GM21825 (cell line): ENCODE measurements around the gene MMP14.
A peak's percentile ranks its signal among the peaks of the same experiment; 100 is the strongest.
"Not testable (repeated sequence)": the region's sequence is repeated elsewhere in the genome, so short reads cannot be mapped to it uniquely, and the experiment has no call there.

Experiments
- ATAC-seq: cut with Tn5 transposase; IDR thresholded peaks from one replicate; pipeline ENCODE4 v1.9.1; 2021; ENCODE audit warnings: mild to moderate bottlenecking, moderate library complexity; ENCODE audit not compliant: unreplicated experiment

The MMP14 gene

DNA sequence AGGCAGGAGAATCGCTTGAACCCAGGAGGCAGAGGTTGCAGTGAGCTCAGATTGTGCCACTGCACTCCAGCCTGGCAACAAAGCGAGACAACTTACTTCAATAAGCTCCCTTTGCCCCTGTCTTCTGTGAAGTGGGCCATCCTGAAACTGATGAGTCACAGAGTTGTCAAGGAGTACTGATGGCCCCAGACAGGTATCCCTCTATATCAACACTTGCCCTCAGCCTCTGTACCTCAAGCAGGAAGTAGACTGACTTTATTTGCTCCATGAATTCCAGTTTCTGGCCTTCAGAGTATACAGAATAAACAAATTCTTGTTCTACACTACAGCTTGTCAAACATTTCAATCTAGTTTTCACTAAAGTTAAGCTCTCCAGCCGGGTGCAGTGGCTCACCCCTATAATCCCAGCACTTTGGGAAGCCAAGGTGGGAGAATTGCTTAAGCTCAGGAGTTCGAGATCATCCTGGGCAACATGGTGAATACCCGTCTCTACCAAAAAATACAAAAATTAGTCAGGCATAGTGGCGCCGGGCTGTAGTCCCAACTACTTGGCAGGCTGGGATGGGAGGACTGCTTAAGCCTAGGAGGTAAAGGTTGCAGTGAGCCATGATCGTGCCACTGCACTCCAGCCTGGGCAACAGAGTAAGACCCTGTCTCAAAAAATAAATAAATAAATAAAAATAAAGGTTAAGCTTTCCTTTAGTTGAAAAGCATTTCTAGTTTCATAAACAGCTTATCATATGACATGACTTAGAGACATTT, 18.8 kb downstream of the MMP14 start:
- ATAC-seq, result no peak

DNA sequence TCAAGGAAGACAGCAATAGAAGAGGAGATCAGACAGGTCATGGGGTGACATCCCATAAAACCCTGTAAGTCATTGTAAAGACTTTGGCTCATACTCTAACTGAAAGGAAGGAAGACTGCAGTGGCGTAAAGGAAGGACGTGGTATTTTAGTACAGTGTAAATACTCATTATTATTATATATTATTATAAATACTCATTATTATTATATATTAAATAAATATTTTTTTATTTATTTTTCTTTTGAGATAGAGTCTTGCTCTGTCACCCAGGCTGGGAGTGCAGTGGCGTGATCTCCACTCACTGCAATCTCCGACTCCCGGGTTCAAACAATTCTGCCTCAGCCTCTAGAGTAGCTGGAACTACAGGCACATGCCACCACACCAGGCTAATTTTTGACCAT, 20.0 kb downstream of the MMP14 start:
- no peak for ATAC-seq

DNA sequence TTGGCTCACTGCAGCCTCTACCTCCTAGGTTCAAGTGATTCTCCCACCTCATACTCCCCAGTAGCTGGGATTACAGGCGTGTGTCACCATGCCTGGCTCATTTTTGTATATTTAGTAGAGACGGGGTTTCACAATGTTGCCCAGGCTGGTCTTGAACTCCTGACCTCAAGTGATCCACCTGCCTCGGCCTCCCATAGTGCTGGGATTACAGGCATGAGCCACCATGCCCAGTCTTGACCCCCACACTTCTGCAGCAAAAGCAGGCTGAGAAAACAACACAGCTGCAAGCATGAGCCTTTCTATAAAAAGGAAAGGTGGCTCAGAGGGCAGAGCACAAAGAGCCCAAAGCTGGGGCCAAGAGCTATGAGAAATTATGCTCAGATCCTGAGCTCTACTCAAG, 24.0 kb downstream of the MMP14 start:
- ATAC-seq, result not testable (repeated sequence)

DNA sequence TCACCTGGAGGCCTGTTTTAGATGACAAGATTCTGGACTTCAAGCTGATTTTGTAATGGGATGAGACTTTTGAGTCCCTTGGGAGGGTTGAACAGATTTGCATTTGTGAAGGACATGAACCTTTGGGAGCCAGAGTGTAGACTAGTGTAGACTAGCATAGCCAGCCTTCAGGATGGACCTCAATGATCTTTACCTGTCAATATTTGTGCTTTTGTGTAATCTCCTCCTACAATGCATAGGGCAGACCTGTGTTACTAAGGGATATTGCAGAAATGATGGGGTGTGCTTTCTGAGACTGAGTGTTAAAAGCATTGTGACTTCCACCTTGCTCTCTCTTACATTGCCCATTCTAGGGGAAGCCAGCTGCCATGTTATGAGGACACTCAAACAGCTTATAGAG, 25.3 kb downstream of the MMP14 start:
- ATAC-seq, result no peak

DNA sequence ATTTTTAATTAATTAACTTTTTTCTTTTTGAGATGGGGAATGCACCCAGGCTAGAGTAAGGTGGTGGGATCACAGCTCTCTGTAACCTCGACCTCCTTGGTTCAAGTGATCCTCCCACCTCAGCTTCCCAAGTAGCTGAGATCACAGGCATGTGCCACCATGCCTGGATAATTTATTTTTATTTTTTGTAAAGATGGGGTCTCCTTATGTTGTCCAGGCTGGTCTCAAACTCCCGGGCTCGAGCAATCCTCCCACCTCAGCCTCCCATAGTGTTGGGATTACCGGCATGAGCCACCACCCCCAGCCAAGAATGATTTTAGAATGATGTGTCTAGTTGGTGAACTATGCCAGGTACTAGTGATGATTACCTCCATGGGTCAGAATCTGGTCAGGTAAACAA, 28.6 kb downstream of the MMP14 start:
- no peak for ATAC-seq

DNA sequence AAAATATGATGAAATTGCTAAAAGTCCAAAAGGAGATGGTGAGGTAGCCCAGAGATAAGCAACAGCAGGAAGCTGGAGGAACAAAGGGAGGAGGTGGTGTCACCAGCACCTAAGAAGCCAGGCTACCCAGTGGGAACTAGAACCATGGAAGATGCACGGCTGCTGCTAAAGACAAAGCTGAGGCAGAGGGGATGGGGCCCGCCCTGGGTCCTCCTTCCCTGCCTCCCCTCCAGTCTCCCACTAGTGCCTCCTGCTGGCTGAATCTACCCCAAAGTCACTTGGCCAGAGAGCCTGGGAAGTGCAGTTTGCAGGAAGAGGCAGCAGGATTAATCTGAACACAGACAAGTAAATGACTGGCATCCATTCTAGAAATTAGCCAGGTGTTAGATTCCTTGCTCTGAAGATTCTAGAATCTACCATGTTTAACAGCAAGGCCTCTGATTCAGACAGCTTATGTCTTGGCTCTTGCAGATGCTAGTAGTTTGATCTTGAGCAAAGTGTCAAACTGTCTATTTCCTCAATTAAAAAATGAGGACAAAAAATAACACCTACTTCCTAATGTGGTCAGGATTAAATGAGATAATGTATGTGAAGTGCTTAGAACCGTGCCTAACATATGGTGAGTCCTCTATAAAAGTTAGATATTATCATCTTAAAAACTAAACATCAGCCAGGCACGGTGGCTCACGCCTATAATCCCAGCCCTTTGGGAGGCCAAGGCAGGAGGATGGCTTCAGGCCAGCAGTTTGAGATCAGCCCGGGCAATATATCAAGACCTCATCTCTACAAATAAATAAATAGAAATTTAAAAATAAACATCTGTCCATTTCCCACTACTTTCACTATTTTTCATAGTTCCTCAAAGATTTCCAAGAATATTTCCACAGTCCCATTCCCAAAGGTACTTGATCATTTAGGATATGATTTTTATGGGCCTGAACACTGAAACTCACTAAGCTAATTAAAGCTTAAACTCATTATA, 29.3 kb downstream of the MMP14 start:
- ATAC-seq, result no peak

DNA sequence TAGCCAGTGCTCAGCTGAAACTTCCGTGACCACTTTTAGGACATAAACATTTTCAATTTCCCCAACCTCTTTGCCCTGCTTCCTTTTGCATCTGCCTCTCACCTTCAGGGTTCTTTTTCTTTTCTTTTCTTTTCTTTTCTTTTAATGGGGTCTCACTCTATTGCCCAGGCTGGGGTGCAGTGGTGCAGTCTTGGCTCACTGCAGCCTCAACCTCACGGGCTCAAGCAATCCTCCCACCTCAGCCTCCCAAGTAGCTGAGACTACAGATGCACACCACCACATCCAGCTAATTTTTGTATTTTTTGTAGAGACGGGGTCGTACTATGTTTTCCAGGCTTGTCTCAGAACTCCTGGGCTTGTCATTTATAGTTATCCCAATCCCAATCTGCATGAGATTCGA, 30.5 kb downstream of the MMP14 start:
- no peak for ATAC-seq

DNA sequence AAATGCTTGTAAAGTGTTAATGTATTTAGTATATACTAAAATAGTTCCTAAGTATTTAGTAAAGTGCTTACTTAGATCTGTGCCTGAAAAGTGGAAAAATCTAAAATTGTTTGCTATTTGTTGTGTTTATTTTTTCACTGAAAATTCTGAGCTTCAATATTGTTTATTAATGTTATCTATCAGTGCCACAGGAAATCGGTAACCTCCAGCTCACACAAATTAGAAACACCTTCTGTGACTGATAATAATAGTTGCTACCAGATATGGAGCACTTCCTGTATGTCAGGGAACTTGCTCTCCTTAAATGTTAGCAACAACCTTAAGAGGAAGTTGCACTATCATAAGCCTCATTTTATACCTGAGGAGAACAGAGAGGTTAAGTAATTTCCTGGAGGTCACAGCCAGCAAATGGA, 34.4 kb downstream of the MMP14 start:
- ATAC-seq, result peak; percentile 35

DNA sequence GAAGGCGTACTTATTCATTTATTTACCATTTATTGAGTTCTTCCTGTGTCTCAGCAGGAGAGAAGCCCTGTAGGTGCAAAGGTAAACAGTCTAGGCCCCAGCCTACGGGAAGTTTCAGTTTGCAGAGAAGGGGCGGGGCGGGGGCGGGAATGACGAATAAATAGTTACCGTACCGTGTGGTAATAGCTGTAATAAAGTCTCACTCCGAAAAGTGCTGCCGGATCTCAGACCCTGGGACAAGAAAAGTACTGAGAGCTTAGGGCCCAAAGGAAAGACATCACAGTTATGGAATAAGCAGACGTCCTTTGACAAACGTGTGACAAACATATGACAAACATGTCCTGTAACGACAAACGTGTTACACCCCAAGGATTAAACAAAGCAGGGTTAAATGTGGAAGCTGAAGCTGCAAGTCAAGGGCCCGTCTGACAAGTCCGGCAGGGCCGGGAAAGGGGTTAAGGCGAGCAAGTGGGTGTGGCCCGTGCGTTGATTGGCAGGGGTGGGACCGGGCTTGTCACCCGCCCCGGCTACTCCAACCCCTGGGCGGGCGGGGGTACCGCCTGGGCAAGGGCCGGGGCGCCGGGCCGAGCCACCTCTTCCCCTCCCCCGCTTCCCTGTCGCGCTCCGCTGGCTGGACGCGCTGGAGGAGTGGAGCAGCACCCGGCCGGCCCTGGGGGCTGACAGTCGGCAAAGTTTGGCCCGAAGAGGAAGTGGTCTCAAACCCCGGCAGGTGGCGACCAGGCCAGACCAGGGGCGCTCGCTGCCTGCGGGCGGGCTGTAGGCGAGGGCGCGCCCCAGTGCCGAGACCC, 35.0 kb downstream of the MMP14 start, which contains the start of gene LRP10:
Gene LRP10 (plus strand): TSS at position 517 of the 809 bp plus-strand sequence. CDS start 564 bp downstream, outside the sequence.
- ATAC-seq, result peak; percentile 78

DNA sequence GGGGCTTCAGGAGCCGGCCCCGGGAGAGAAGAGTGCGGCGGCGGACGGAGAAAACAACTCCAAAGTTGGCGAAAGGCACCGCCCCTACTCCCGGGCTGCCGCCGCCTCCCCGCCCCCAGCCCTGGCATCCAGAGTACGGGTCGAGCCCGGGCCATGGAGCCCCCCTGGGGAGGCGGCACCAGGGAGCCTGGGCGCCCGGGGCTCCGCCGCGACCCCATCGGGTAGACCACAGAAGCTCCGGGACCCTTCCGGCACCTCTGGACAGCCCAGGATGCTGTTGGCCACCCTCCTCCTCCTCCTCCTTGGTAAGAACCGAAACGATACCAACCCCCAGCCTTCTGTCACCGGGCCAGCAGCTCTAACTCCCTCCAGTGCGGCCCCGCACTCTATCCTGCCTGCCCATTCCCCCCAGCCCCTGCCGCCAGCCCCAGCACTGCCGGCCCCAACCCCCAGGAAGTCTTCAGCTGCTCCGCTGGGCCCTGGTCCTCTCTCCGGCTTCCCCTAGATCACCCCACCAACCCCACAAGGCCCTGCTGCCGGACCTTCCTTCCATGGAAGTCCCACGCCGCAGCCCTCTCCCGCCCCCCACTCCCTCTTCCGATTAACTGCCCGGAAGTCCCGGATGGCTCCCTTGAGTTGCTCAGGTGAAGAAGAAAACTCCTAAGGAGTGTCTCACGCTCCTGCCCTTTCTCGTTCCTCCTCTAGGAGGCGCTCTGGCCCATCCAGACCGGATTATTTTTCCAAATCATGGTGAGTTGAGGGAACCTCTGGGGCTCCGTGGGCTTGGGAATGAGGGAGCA, 35.8 kb downstream of the MMP14 start:
- peak; percentile 27 for ATAC-seq

DNA sequence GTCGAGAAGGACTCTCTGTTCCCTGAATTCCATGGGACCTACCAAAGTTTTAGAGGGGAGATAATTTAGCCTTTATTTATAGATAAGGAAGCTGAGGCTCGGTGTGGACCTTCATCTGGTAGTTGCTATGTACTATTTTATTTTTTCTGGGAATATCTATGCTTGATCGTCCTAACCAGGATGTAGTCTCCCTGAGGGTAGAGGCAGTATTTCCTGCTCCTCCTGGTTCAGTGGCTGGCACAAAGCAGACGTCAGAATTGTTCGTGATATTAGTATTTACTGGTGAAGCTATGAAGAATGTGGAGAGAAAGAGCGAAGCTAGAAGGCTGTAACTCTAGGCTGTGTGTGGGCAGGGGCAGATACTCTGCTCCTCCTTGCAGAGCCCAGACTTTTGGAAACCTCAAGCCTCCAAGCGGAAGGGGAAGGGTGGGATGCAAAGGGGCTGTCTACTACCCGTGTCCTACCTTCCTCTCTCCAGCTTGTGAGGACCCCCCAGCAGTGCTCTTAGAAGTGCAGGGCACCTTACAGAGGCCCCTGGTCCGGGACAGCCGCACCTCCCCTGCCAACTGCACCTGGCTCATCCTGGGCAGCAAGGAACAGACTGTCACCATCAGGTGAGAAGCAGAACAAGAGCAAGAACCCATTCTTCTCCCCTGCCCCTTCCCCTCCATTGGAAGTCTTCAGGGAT, 36.6 kb downstream of the MMP14 start:
- no peak for ATAC-seq

DNA sequence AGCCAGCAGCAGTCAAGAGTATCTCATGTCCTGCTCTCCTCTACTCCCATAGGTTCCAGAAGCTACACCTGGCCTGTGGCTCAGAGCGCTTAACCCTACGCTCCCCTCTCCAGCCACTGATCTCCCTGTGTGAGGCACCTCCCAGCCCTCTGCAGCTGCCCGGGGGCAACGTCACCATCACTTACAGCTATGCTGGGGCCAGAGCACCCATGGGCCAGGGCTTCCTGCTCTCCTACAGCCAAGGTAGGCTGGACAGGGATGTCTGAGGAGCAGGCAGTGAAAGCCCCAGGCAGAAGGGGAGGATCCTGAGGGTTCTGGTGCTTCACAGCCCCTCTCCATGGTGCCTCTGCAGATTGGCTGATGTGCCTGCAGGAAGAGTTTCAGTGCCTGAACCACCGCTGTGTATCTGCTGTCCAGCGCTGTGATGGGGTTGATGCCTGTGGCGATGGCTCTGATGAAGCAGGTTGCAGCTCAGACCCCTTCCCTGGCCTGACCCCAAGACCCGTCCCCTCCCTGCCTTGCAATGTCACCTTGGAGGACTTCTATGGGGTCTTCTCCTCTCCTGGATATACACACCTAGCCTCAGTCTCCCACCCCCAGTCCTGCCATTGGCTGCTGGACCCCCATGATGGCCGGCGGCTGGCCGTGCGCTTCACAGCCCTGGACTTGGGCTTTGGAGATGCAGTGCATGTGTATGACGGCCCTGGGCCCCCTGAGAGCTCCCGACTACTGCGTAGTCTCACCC, 38.8 kb downstream of the MMP14 start:
- ATAC-seq, result no peak

DNA sequence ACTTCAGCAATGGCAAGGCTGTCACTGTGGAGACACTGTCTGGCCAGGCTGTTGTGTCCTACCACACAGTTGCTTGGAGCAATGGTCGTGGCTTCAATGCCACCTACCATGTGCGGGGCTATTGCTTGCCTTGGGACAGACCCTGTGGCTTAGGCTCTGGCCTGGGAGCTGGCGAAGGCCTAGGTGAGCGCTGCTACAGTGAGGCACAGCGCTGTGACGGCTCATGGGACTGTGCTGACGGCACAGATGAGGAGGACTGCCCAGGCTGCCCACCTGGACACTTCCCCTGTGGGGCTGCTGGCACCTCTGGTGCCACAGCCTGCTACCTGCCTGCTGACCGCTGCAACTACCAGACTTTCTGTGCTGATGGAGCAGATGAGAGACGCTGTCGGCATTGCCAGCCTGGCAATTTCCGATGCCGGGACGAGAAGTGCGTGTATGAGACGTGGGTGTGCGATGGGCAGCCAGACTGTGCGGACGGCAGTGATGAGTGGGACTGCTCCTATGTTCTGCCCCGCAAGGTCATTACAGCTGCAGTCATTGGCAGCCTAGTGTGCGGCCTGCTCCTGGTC, 39.4 kb downstream of the MMP14 start:
- no peak for ATAC-seq

DNA sequence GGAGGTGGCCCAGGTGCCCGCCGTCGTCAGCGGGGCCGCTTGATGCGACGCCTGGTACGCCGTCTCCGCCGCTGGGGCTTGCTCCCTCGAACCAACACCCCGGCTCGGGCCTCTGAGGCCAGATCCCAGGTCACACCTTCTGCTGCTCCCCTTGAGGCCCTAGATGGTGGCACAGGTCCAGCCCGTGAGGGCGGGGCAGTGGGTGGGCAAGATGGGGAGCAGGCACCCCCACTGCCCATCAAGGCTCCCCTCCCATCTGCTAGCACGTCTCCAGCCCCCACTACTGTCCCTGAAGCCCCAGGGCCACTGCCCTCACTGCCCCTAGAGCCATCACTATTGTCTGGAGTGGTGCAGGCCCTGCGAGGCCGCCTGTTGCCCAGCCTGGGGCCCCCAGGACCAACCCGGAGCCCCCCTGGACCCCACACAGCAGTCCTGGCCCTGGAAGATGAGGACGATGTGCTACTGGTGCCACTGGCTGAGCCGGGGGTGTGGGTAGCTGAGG, 40.7 kb downstream of the MMP14 start:
- no peak for ATAC-seq

DNA sequence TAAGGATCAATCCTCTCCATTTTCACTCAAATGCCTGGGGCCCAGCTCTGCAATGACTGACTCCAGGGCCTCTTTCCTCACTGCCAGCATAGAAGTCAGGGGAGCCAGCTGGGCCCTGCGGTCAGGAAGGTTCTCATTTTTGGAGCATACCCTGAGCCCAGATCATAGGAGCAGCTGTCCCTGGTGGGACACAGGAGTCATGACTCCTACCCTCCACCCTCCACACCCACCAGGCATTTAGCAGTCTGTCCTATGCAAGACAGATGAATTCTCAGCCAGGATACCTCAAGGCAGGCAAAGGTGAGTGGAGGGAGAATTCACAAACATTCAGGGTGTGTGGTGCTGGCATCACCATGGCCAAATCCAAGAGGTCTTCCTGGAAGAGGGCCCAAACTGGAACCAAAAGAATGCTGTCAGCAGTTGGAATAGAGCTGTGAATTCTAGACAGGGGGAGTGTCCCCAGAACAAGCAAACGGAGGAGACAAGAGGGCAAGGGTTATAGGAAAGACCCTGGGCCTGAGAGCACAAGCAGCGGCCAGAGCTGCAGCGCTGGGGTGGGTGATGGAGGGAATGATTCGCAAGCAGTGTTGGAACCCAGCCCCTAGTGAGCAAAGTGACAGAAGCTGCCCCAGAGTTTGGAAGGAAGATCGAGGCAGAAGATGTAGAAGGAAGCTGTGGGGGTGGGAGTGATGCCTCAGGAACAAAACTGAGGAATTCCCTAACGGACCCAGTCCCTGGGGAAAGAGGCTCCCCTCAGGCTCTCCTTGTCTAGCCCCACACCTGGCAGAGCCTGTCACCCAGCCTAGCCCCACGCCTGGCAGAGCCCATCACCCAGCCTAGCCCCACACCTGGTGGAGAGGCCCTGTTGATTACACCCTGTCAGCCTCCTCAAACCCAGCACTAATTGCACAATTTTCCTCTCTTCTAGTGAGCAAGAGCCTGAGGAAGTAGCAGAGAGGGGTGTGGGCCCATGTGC, 42.2 kb downstream of the MMP14 start:
- no peak for ATAC-seq

DNA sequence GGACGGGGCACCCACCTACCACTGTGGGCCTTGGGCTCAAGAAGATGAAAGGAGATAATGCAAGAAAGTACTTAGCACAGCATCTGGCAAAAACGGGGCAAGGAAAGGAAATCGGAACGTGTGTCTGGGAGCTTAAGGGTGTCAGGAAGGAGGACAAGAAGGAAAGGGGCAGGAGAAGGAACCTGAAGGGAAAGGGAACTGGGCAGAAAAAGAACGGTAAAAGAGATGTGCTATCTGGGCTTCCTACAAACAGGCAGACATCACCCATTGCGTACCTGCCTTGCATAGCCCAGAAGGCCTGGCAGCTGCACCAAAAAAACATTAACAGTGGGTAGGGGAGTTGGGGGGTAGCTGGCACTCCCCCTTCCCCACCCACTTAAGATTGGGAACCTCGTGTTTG, 45.7 kb downstream of the MMP14 start:
- ATAC-seq, result no peak

DNA sequence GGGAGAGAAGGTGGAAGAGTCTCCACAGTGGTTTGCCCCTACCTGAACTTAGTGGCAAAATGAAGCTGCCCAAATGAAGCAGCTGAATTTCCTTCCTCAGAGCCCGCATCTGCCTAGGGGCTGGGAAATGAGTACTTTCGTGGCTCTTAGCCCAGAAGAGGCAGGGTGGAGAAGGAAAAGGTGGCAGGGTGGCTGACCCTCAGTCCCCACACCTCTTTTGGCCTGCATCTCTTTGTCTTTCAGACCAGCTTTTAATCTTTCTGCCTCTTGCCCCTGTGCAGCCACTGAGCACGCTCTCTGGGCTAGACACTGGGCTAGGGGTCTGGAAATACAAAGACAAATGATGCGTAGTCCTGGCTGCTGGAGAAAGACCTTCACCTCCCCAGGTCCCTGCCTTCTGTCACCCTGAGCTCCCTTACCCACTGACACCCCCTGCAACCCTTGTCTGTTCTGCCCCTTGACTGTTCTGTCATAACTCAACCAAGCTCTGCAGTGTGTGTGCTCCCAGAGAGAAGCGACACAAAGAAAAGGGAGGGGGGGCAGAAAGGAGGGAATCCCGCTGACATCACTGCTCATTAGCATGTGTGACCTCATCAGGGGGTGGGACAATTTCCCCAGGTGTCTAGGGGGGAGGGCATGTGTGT, 46.3 kb downstream of the MMP14 start:
- ATAC-seq, result no peak
